ENCODE measurements around the gene SVEP1.
"Not testable (repeated sequence)": the region's sequence is repeated elsewhere in the genome, so short reads cannot be mapped to it uniquely, and the experiment has no call there.

SVEP1 gene

GRCh38 chr9:110541950-110542349 is 37.6 kb downstream of the SVEP1 start:
- DNase-seq (ENCODE audit: low read depth), result no peak
- TF ChIP-seq CTCF (IDR thresholded peaks at IDR 0.05; ENCODE audit: insufficient read depth, low read depth, low read length, missing control alignments), result no peak
- H3K4me3 ChIP-seq (ENCODE audit: low read length), result no peak overlapping the region

- no peak for DNase-seq (ENCODE audit: low read depth)
- H3K4me3 ChIP-seq (ENCODE audit: low read length), result no peak overlapping the region
- no peak for TF ChIP-seq CTCF (IDR thresholded peaks at IDR 0.05; ENCODE audit: insufficient read depth, low read depth, low read length, missing control alignments)
Observed at GRCh38 chr9:110538647-110539041, 40.9 kb downstream of the SVEP1 start.

GRCh38 chr9:110537841-110538646 is 41.5 kb downstream of the SVEP1 start:
- no peak for DNase-seq (ENCODE audit: low read depth)
- no peak overlapping the region for H3K4me3 ChIP-seq (ENCODE audit: low read length)
- no peak for TF ChIP-seq CTCF (IDR thresholded peaks at IDR 0.05; ENCODE audit: insufficient read depth, low read depth, low read length, missing control alignments)

- H3K4me3 ChIP-seq (ENCODE audit: low read length), result no peak overlapping the region
- no peak for TF ChIP-seq CTCF (IDR thresholded peaks at IDR 0.05; ENCODE audit: insufficient read depth, low read depth, low read length, missing control alignments)
- DNase-seq (ENCODE audit: low read depth), result no peak
Observed at GRCh38 chr9:110536822-110537221, 42.7 kb downstream of the SVEP1 start.

GRCh38 chr9:110534162-110534561 is 45.4 kb downstream of the SVEP1 start:
- H3K4me3 ChIP-seq (ENCODE audit: low read length); DNase-seq (ENCODE audit: low read depth): not testable (repeated sequence)

GRCh38 chr9:110532908-110533665 is 46.5 kb downstream of the SVEP1 start:
- no peak overlapping the region for H3K4me3 ChIP-seq (ENCODE audit: low read length)
- peak; percentile 33 for DNase-seq (ENCODE audit: low read depth)
- no peak for TF ChIP-seq CTCF (IDR thresholded peaks at IDR 0.05; ENCODE audit: insufficient read depth, low read depth, low read length, missing control alignments)

- DNase-seq (ENCODE audit: low read depth), result no peak
- no peak for TF ChIP-seq CTCF (IDR thresholded peaks at IDR 0.05; ENCODE audit: insufficient read depth, low read depth, low read length, missing control alignments)
- H3K4me3 ChIP-seq (ENCODE audit: low read length), result no peak overlapping the region
Observed at GRCh38 chr9:110531776-110532175, 47.8 kb downstream of the SVEP1 start.

GRCh38 chr9:110531241-110531640 is 48.3 kb downstream of the SVEP1 start:
- not testable (repeated sequence) for H3K4me3 ChIP-seq (ENCODE audit: low read length); DNase-seq (ENCODE audit: low read depth)
